Measurements from ENCODE around the gene GLRA2. TPM values are rescaled to one million over a fixed set of nuclear protein-coding genes. Genes with fewer than 3 reads are reported as not detected.
A peak's percentile ranks its signal among the peaks of the same experiment; 100 is the strongest.

GLRA2 gene
- total RNA-seq, 1 donor from 2014 or later: not detected

- no peak overlapping the region for H3K4me3 ChIP-seq
- intact Hi-C loops (cut with DNase I): no loop called here
These were observed 19.8 kb upstream of the GLRA2 start for GRCh38 chrX:14509325-14510057.

GRCh38 chrX:14528629-14529289, 577 bp upstream of the GLRA2 start:
- H3K27me3 ChIP-seq (ENCODE audit: low read depth): no peaks in the 10 kb centered on the region
- intact Hi-C loops (cut with DNase I): no loop called here
- no peak overlapping the region for H3K27ac ChIP-seq
- no peak overlapping the region for H3K4me3 ChIP-seq
- TF ChIP-seq, protein P1, sequence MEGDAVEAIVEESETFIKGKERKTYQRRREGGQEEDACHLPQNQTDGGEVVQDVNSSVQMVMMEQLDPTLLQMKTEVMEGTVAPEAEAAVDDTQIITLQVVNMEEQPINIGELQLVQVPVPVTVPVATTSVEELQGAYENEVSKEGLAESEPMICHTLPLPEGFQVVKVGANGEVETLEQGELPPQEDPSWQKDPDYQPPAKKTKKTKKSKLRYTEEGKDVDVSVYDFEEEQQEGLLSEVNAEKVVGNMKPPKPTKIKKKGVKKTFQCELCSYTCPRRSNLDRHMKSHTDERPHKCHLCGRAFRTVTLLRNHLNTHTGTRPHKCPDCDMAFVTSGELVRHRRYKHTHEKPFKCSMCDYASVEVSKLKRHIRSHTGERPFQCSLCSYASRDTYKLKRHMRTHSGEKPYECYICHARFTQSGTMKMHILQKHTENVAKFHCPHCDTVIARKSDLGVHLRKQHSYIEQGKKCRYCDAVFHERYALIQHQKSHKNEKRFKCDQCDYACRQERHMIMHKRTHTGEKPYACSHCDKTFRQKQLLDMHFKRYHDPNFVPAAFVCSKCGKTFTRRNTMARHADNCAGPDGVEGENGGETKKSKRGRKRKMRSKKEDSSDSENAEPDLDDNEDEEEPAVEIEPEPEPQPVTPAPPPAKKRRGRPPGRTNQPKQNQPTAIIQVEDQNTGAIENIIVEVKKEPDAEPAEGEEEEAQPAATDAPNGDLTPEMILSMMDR (IDR thresholded peaks at IDR 0.05): peak; percentile 31
- no peaks in the 10 kb centered on the region for H3K36me3 ChIP-seq
- no peaks in the 10 kb centered on the region for H3K9me3 ChIP-seq
- ATAC-seq: peak in 1 of 2 donors; percentile 49
- peak; percentile 32 for DNase-seq
- no peaks in the 10 kb centered on the region for H3K4me1 ChIP-seq

More at GRCh38 chrX:14509325-14510057, 19.8 kb upstream of the GLRA2 start:
- TF ChIP-seq, protein P1 (IDR thresholded peaks at IDR 0.05): no peak
- DNase-seq: no peak
- ATAC-seq: no peak
- Histone ChIP-seq H3K36me3 (no peaks in the 10 kb centered on the region), H3K27me3 (ENCODE audit: low read depth) (no peaks in the 10 kb centered on the region), H3K27ac (no peak overlapping the region), H3K9me3 (no peaks in the 10 kb centered on the region), H3K4me1 (no peaks in the 10 kb centered on the region)

DNA sequence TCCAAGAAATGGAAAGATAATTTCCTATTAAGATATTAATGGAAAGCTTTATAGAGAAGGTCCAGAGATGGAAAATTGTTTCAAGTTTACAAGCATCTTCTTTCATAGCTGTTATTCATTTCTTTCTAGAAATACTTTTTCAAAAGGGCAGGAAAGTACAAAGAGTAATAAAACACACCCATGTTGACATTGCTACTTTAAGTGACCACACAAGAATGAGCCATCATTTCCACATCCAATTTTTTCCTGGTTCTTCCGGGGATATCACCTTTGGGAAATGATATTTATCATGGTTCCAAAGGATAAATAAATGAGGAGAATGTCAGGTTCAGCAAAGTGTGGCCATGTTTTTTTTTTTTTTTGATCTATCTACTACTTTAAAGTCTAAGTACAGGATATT, 4.5 kb downstream of the GLRA2 start:
- DNase-seq: no peak
- no peaks in the 10 kb centered on the region for H3K36me3 ChIP-seq
- intact Hi-C loops (cut with DNase I): no loop called here
- H3K4me1 ChIP-seq: no peaks in the 10 kb centered on the region
- TF ChIP-seq, protein P1 (IDR thresholded peaks at IDR 0.05): no peak
- no peak overlapping the region for H3K27ac ChIP-seq
- H3K9me3 ChIP-seq: no peaks in the 10 kb centered on the region
- no peak for ATAC-seq
- H3K27me3 ChIP-seq (ENCODE audit: low read depth): no peaks in the 10 kb centered on the region
- H3K4me3 ChIP-seq: no peak overlapping the region

DNA sequence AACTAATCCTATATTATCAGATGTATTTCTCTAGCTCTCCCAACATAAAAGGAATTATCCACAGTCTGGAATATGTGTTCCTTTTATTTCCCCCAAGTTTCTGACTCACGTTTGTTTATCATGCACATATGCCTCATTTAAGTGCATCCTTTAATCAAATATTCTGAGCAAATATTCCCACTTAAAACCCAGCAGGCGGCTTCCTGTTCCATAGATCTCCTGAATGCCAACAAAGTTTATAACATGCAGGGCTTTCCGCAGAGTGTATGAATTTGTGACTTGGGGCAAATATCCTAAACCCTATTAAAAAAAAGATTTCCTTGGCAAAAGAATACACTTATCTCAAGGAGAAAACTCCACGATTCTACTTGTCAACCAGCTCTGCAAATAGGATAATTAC, 16.9 kb downstream of the GLRA2 start:
- TF ChIP-seq, protein P1 (IDR thresholded peaks at IDR 0.05): no peak
- ATAC-seq (no peak), DNase-seq (no peak)
- no peaks in the 10 kb centered on the region for H3K4me1 ChIP-seq
- H3K27ac ChIP-seq: no peak overlapping the region
- H3K4me3 ChIP-seq: no peak overlapping the region
- intact Hi-C loops (cut with DNase I): no loop called here
- no peaks in the 10 kb centered on the region for H3K9me3 ChIP-seq
- H3K27me3 ChIP-seq (ENCODE audit: low read depth): no peaks in the 10 kb centered on the region
- no peaks in the 10 kb centered on the region for H3K36me3 ChIP-seq

GRCh38 chrX:14554131-14554715, 24.9 kb downstream of the GLRA2 start:
- intact Hi-C loops (cut with DNase I): no loop called here
- no peaks in the 10 kb centered on the region for H3K36me3 ChIP-seq
- DNase-seq (no peak), ATAC-seq (no peak)
- H3K4me3 ChIP-seq: no peak overlapping the region
- no peaks in the 10 kb centered on the region for H3K4me1 ChIP-seq
- no peaks in the 10 kb centered on the region for H3K27me3 ChIP-seq (ENCODE audit: low read depth)
- H3K27ac ChIP-seq: no peak overlapping the region
- no peaks in the 10 kb centered on the region for H3K9me3 ChIP-seq
- TF ChIP-seq, protein P1 (IDR thresholded peaks at IDR 0.05): no peak
